GM18520 (cell line): ENCODE measurements around the gene LRRC49.
"Not testable (repeated sequence)": the region's sequence is repeated elsewhere in the genome, so short reads cannot be mapped to it uniquely, and the experiment has no call there.

ENCODE experiments used
- ATAC-seq: cut with Tn5 transposase; IDR thresholded peaks from one replicate; pipeline ENCODE4 v1.9.1; 2021; ENCODE audit not compliant: unreplicated experiment

The LRRC49 gene

GRCh38 chr15:70920981-70921696 is 28.5 kb downstream of the LRRC49 start:
- no peak for ATAC-seq

- no peak for ATAC-seq
Observed at GRCh38 chr15:70922119-70922518, 29.5 kb downstream of the LRRC49 start.

- ATAC-seq, result no peak
Observed at GRCh38 chr15:70923311-70924080, 30.9 kb downstream of the LRRC49 start.

GRCh38 chr15:70926914-70927313 is 34.3 kb downstream of the LRRC49 start:
- ATAC-seq, result not testable (repeated sequence)

GRCh38 chr15:70931821-70932220 is 39.2 kb downstream of the LRRC49 start:
- ATAC-seq, result no peak

GRCh38 chr15:70932397-70932796 is 39.8 kb downstream of the LRRC49 start:
- ATAC-seq, result no peak

GRCh38 chr15:70933411-70933810 is 40.8 kb downstream of the LRRC49 start:
- ATAC-seq, result no peak

- no peak for ATAC-seq
Observed at GRCh38 chr15:70935631-70936030, 43.0 kb downstream of the LRRC49 start.

- no peak for ATAC-seq
Observed at GRCh38 chr15:70936326-70936725, 43.7 kb downstream of the LRRC49 start.

- not testable (repeated sequence) for ATAC-seq
Observed at GRCh38 chr15:70943285-70943684, 50.7 kb downstream of the LRRC49 start.

GRCh38 chr15:70947351-70948335 is 55.0 kb downstream of the LRRC49 start:
- ATAC-seq, result no peak

- no peak for ATAC-seq
Observed at GRCh38 chr15:70950953-70951352, 58.3 kb downstream of the LRRC49 start.

GRCh38 chr15:70954171-70954570 is 61.5 kb downstream of the LRRC49 start:
- no peak for ATAC-seq

- no peak for ATAC-seq
Observed at GRCh38 chr15:70954733-70955132, 62.1 kb downstream of the LRRC49 start.

- ATAC-seq, result no peak
Observed at GRCh38 chr15:70955151-70955550, 62.5 kb downstream of the LRRC49 start.

GRCh38 chr15:70956201-70956995 is 63.8 kb downstream of the LRRC49 start:
- ATAC-seq, result no peak

- ATAC-seq, result no peak
Observed at GRCh38 chr15:70962084-70962483, 69.5 kb downstream of the LRRC49 start.

GRCh38 chr15:70963199-70963598 is 70.6 kb downstream of the LRRC49 start:
- ATAC-seq, result no peak

- no peak for ATAC-seq
Observed at GRCh38 chr15:70964058-70964457, 71.4 kb downstream of the LRRC49 start.

- no peak for ATAC-seq
Observed at GRCh38 chr15:70964686-70965085, 72.1 kb downstream of the LRRC49 start.
